NCI-H2107 (cell line): ENCODE measurements around the gene ZNF382.

Source experiments
- DNase-seq: peaks from one replicate; lab custom pipeline; 2025; lab: John Stamatoyannopoulos, UW

ZNF382 gene

DNA sequence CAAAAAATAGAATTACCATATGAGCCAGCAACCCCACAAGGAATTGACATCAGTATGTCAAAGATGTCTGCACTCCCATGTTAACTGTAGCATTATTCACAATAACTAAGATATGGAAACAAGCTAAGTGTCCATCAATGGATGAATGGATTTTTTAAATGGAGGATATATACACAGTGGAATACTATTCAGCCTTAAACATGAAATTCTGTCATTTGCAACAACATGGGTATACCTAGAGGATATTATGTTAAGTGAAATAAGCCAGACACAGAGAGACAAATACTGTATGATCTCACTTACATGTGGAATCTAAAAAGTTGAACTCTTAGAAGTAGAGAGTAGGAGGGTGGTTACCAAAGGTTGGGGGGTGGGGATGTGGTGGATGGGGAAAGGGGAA lies 74.3 kb downstream of the ZNF382 start:
- no peak for DNase-seq
